ENCODE data around the gene PHLDA2.

DNA sequence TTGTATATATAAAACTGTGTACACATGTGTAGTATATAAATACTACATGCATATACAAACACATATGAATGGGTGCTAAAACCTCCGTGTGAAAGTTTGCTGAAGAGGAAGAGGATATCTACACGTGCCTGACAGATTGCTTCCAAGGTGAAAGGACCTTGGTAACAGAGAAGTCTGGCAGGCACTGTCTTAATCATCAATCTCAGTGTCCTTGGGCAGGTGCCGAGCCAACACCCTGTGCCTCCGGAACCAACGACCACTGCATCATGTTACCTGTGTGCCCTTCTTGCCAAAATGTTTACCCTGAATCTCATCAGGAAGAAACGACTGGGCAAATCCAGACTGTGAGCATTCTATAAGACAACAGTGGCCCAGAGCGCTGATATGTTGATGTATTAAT is 47.9 kb upstream of the PHLDA2 start:
- no peak for TF ChIP-seq FOXA1 (IDR thresholded peaks at IDR 0.05)
- TF ChIP-seq L3MBTL2 (conservative IDR thresholded peaks at IDR 0.05): no peak
- TF ChIP-seq NFRKB (IDR thresholded peaks at IDR 0.05): no peak
- no peak for TF ChIP-seq SUZ12 (IDR thresholded peaks at IDR 0.05)
- TF ChIP-seq SP1 (IDR thresholded peaks at IDR 0.05): no peak
- no peak for TF ChIP-seq HDGF (IDR thresholded peaks at IDR 0.05; ENCODE audit: borderline replicate concordance)

Data from HEK293T (cell line).